IPS-20b (cell line): ENCODE data around the gene ZNF280A.

Experiments
- H3K27ac ChIP-seq: one replicate; pipeline ENCODE4 v1.5.1; 2013; ENCODE audit warnings: low read length
- H3K27me3 ChIP-seq: 2 replicates; pipeline ENCODE4 v1.6.1; 2013; ENCODE audit warnings: mild to moderate bottlenecking, low read length, inconsistent platforms; ENCODE audit not compliant: insufficient read depth
- H3K36me3 ChIP-seq: 2 replicates; pipeline ENCODE4 v1.6.1; 2013; ENCODE audit warnings: low read depth, mild to moderate bottlenecking, inconsistent platforms, low read length, moderate library complexity; ENCODE audit not compliant: insufficient read depth
- H3K4me1 ChIP-seq: 2 replicates; pipeline ENCODE4 v1.6.1; 2013; ENCODE audit warnings: mild to moderate bottlenecking, control low read depth, inconsistent platforms, low read length, moderate library complexity; ENCODE audit not compliant: insufficient read depth
- H3K4me3 ChIP-seq: 2 replicates; pipeline ENCODE4 v1.5.1; 2013; ENCODE audit warnings: mild to moderate bottlenecking, low read length, inconsistent platforms
- H3K9ac ChIP-seq: 2 replicates; pipeline ENCODE4 v1.6.1; 2013; ENCODE audit warnings: low read depth, mild to moderate bottlenecking, inconsistent platforms, low read length, moderate library complexity
- H3K9me3 ChIP-seq: 2 replicates; pipeline ENCODE4 v1.6.1; 2013; ENCODE audit warnings: mild to moderate bottlenecking, low read depth, low read length, inconsistent platforms; ENCODE audit not compliant: insufficient read depth

Gene ZNF280A

DNA sequence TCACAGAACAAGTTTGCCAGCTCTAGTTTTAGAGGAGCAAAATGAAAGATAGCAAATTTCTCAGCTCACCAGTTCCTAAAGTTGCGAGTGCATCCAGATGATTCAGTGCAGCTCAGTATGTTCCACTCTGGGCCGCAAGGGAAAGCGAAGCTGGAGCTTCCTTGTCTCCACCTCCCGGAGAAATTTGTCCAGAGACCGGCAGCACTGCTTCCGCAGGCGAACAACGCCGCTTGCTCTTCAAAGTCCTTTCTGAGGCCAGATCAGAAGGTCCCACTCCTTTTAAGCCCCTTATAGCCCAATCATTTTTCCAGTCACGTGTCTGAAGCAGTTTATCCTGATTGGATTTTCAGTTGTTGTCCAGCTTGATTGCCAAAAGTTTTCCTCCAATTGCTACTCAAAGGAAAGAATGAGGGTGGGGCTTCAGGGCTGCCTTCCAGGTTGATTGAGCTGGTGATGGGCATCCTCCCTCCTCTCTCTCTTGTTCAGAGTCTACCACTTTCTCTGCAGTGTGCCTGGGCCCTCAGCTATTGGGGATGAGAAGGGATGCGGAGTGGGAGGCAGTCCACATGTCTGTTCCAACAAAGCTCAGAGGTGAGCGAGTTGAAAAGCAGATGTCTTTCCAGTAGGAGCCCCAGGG is at the start of gene ZNF280A:
Gene ZNF280A, minus strand, starts transcription at position 251 of the 637 bp plus-strand sequence. CDS start 4,640 bp downstream, outside the sequence.
- H3K36me3 ChIP-seq = no peaks in the 10 kb centered on the region
- no peaks in the 10 kb centered on the region; the same call in 1 of the 2 replicates for H3K4me1 ChIP-seq
- H3K9me3 ChIP-seq = no peaks in the 10 kb centered on the region
- peak within 1 kb of the TSS; percentile 13 for H3K4me3 ChIP-seq
- H3K9ac ChIP-seq = no peak within 1 kb of the TSS
- H3K27ac ChIP-seq = no peak within 1 kb of the TSS
- peaks cover 78% of the 10 kb centered on the region for H3K27me3 ChIP-seq

GRCh38 chr22:22569218-22569617 is 49.1 kb upstream of the ZNF280A start:
- Histone ChIP-seq H3K9me3 (no peaks in the 10 kb centered on the region; the same call in 1 of the 2 replicates), H3K27ac (no peak overlapping the region), H3K27me3 (peaks cover 100% of the 10 kb centered on the region), H3K4me3 (no peak overlapping the region), H3K36me3 (no peaks in the 10 kb centered on the region), H3K9ac (no peak overlapping the region), H3K4me1 (no peaks in the 10 kb centered on the region)

GRCh38 chr22:22565981-22566380 is 45.9 kb upstream of the ZNF280A start:
- Histone ChIP-seq H3K4me1 (no peaks in the 10 kb centered on the region), H3K27me3 (peaks cover 95% of the 10 kb centered on the region), H3K9me3 (no peaks in the 10 kb centered on the region; the same call in 1 of the 2 replicates), H3K4me3 (no peak overlapping the region), H3K9ac (no peak overlapping the region), H3K36me3 (no peaks in the 10 kb centered on the region), H3K27ac (no peak overlapping the region)

GRCh38 chr22:22558972-22559603 is 39.0 kb upstream of the ZNF280A start, which contains the start of gene PRAME:
TSS of gene PRAME (minus strand) at chr22:22559265. CDS start at chr22:22556832, 2,433 bp downstream.
- H3K9ac ChIP-seq = no peak within 1 kb of the TSS

GRCh38 chr22:22558071-22558971 is 38.3 kb upstream of the ZNF280A start:
- no peaks in the 10 kb centered on the region for H3K4me1 ChIP-seq
- H3K9ac ChIP-seq = no peak overlapping the region
- H3K27me3 ChIP-seq = peaks cover 67% of the 10 kb centered on the region
- no peak overlapping the region for H3K4me3 ChIP-seq
- H3K27ac ChIP-seq = no peak overlapping the region
- no peaks in the 10 kb centered on the region for H3K36me3 ChIP-seq
- H3K9me3 ChIP-seq = no peaks in the 10 kb centered on the region; the same call in 1 of the 2 replicates

More at GRCh38 chr22:22558972-22559603, 39.0 kb upstream of the ZNF280A start, which contains the start of gene PRAME:
- H3K4me1 ChIP-seq = no peaks in the 10 kb centered on the region
- peaks cover 66% of the 10 kb centered on the region for H3K27me3 ChIP-seq
- H3K36me3 ChIP-seq = no peaks in the 10 kb centered on the region
- no peak within 1 kb of the TSS for H3K4me3 ChIP-seq
- H3K9me3 ChIP-seq = no peaks in the 10 kb centered on the region; the same call in 1 of the 2 replicates
- H3K27ac ChIP-seq = no peak within 1 kb of the TSS

GRCh38 chr22:22556995-22557925 is 37.2 kb upstream of the ZNF280A start:
- peaks cover 67% of the 10 kb centered on the region for H3K27me3 ChIP-seq
- H3K4me3 ChIP-seq = no peak overlapping the region
- H3K9me3 ChIP-seq = no peaks in the 10 kb centered on the region; the same call in 1 of the 2 replicates
- H3K36me3 ChIP-seq = no peaks in the 10 kb centered on the region
- no peak overlapping the region for H3K27ac ChIP-seq
- H3K4me1 ChIP-seq = no peaks in the 10 kb centered on the region
- H3K9ac ChIP-seq = no peak overlapping the region

DNA sequence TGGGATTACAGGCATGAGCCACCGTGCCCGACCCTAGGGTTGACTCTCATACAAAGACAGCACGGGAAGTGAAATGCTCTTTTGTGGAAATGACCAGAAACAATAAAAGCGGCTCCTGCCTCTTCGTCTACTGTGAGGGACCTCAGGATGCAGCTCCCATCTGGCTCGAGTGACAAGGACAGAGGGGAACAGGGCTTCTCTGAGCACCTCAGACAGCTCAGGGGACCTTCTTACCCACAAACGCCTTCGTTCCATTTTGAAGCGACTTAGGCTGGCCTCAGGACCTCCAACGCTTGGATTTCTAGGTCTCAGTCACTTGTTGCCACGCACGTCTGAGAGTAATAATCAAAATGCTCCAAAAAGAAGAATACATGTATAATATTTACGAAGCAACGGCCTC is 36.5 kb upstream of the ZNF280A start:
- no peak overlapping the region for H3K9ac ChIP-seq
- H3K4me1 ChIP-seq = no peaks in the 10 kb centered on the region
- no peaks in the 10 kb centered on the region; the same call in 1 of the 2 replicates for H3K9me3 ChIP-seq
- no peaks in the 10 kb centered on the region for H3K36me3 ChIP-seq
- peaks cover 64% of the 10 kb centered on the region for H3K27me3 ChIP-seq
- H3K4me3 ChIP-seq = no peak overlapping the region
- no peak overlapping the region for H3K27ac ChIP-seq

DNA sequence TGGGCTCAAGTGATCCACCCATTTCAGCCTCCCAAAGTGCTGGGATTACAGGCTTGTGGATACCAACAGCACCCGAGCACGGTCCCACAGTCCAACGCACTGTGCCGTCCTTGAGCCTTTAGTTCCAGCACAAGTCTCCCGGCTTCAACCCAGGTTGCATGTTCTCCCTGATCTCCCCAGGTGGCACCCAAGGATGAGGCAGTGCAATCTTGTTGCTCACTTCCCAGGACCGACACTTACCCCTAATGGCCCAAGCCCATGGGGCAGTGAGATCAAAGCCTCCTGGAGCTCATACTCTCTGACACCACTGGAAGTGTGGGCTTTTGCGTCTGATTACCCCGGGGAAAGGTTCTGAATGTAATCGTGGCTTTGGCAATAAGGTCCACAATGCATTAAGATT is 35.5 kb upstream of the ZNF280A start:
- no peak overlapping the region for H3K9ac ChIP-seq
- H3K36me3 ChIP-seq = no peaks in the 10 kb centered on the region
- H3K27ac ChIP-seq = no peak overlapping the region
- peaks cover 68% of the 10 kb centered on the region for H3K27me3 ChIP-seq
- H3K4me1 ChIP-seq = no peaks in the 10 kb centered on the region
- H3K4me3 ChIP-seq = no peak overlapping the region
- no peaks in the 10 kb centered on the region; the same call in 1 of the 2 replicates for H3K9me3 ChIP-seq

GRCh38 chr22:22554587-22555284 is 34.7 kb upstream of the ZNF280A start:
- H3K9ac ChIP-seq = no peak overlapping the region
- H3K4me3 ChIP-seq = no peak overlapping the region
- H3K27ac ChIP-seq = no peak overlapping the region
- no peaks in the 10 kb centered on the region for H3K4me1 ChIP-seq
- H3K27me3 ChIP-seq = peaks cover 71% of the 10 kb centered on the region
- no peaks in the 10 kb centered on the region for H3K36me3 ChIP-seq
- no peaks in the 10 kb centered on the region for H3K9me3 ChIP-seq

DNA sequence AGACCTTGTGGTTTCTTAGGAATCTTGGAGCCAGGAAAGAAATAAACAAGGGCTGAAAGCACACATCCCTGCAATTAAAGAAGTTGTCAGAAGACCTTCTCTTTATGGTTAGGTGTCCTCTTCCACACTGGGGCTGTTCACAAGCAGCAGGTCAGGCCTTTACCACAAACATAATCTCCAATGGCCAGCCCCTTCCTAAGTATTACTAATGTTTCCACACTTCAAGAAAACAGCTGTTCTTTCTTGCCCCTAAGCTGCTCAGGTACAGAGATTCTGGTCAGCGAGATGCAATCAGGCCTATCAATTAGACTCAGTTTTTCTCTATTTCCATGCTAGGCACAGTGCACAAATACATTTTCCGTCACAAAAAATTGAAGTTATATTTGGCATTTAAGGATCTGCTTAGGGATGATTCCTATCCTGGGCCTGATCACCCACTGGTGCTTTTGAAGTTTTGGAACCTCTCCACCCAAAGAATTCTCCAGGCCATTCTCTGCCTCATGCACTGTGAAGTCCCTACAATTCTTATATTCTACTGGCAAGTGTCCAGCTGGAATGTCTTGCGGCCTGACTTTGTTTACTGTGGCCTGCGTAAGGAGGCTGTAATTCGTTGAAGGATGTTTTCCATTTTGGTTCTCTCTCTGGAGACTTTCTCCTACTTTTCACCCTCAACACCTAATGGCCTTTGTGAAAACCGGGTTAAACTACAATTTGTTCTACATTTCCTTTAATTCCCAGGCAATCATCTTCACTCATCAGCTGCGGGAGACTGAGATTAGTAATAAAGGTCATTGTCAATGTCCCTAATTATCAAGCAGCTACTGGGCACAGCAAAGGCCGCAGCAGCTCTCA is 33.9 kb upstream of the ZNF280A start:
- Histone ChIP-seq H3K9ac (no peak overlapping the region), H3K9me3 (no peaks in the 10 kb centered on the region), H3K4me3 (no peak overlapping the region)

More for the DNA sequence above, 33.9 kb upstream of the ZNF280A start:
- H3K27me3 ChIP-seq = peaks cover 75% of the 10 kb centered on the region
- no peaks in the 10 kb centered on the region for H3K36me3 ChIP-seq
- no peak overlapping the region for H3K27ac ChIP-seq
- no peaks in the 10 kb centered on the region for H3K4me1 ChIP-seq
